LNCAP (cell line): Measurements from ENCODE around the gene NUPR1.

Experiments used
- CTCF ChIP-seq: fragments of 450-650 bp; IDR thresholded peaks from 2 replicates; pipeline ENCODE4 v1.5.1; 2017; ENCODE audit warnings: mild to moderate bottlenecking

Gene NUPR1

GRCh38 chr16:28486266-28486665 is 52.5 kb downstream of the NUPR1 start:
- TF ChIP-seq CTCF, result no peak
